SK-N-SH (cell line): ENCODE data around the gene MYF6. TPM values are rescaled to one million over a fixed set of nuclear protein-coding genes. Genes with fewer than 3 reads are reported as not detected.

ENCODE experiments used
- CTCF ChIA-PET: fragments of 300-600, 350-600 bp; formaldehyde crosslinking; extraction: SDS; loops from one replicate; lab custom pipeline; 2021; lab: Yijun Ruan, JAX
- POLR2A ChIA-PET: fragments of 350-600 bp; sonication (Branson Sonifier 250); formaldehyde crosslinking; extraction: SDS; loops from one replicate; lab custom pipeline; 2020; ENCODE audit warnings: antibody characterized with exemption, inconsistent platforms; lab: Yijun Ruan, JAX
- DNase-seq: peaks from one replicate; pipeline ENCODE4 v3.0.0; 2012
- H2AFZ ChIP-seq: fragments of 200-600 bp; sonication (generic); 2 replicates; pipeline ENCODE4 v1.8.1; 2016; ENCODE audit warnings: antibody characterized with exemption, mild to moderate bottlenecking, low read depth
- H3F3A ChIP-seq: fragments of 200-600 bp; sonication (generic); replicated peaks from 2 replicates; pipeline ENCODE3; 2016; ENCODE audit warnings: antibody characterized with exemption, mild to moderate bottlenecking; ENCODE audit not compliant: insufficient read depth
- H3K27ac ChIP-seq, 2 experiments: fragments of 200-500 bp in 1 of 2; fragments of 200-600 bp in 1 of 2; sonication (Bioruptor generic) in 1 of 2; sonication (generic), shearing (Covaris generic) in 1 of 2; 2 replicates each; pipeline versions ENCODE4 v1.5.1 to v1.6.1; 2014 to 2016; ENCODE audit warnings: low read depth in 2 of 2, inconsistent platforms in 1 of 2, low read length in 1 of 2, mild to moderate bottlenecking in 1 of 2, mixed read lengths in 1 of 2
- H3K27me3 ChIP-seq: fragments of 200-600 bp; sonication (generic), shearing (Covaris generic); 2 replicates; pipeline ENCODE4 v1.6.1; 2016; ENCODE audit warnings: mixed run types; ENCODE audit not compliant: insufficient read depth
- H3K36me3 ChIP-seq, 2 experiments: fragments of 200-500 bp in 1 of 2; fragments of 200-600 bp in 1 of 2; sonication (Bioruptor generic) in 1 of 2; sonication (generic) in 1 of 2; replicated peaks in 1 of 2; 2 replicates each; pipeline versions ENCODE3 to v1.5.1; 2014 to 2016; ENCODE audit warnings: low read length in 1 of 2, mild to moderate bottlenecking in 1 of 2; ENCODE audit not compliant: insufficient read depth in 2 of 2, control insufficient read depth in 1 of 2
- H3K4me1 ChIP-seq, 2 experiments: fragments of 200-500 bp in 1 of 2; fragments of 200-600 bp in 1 of 2; sonication (Bioruptor generic) in 1 of 2; sonication (generic), shearing (Covaris generic) in 1 of 2; 2 replicates each; pipeline versions ENCODE4 v1.5.1 to v1.6.1; 2014 to 2016; ENCODE audit warnings: low read depth in 1 of 2, low read length in 1 of 2, mixed run types in 1 of 2; ENCODE audit not compliant: insufficient read depth in 2 of 2, control insufficient read depth in 1 of 2
- H3K4me2 ChIP-seq: fragments of 200-600 bp; sonication (generic), shearing (Covaris generic); 2 replicates; pipeline ENCODE4 v1.6.1; 2017; ENCODE audit warnings: mixed run types
- H3K4me3 ChIP-seq, 2 experiments: fragments of 200-500 bp in 1 of 2; fragments of 200-600 bp in 1 of 2; sonication (Bioruptor generic) in 1 of 2; sonication (generic), shearing (Covaris generic) in 1 of 2; 2 replicates each; pipeline versions ENCODE4 v1.5.1 to v1.8.1; 2014 to 2016; ENCODE audit warnings: low read depth in 2 of 2, inconsistent platforms in 1 of 2, low read length in 1 of 2, mild to moderate bottlenecking in 1 of 2, mixed read lengths in 1 of 2, moderate library complexity in 1 of 2
- H3K79me2 ChIP-seq: fragments of 200-600 bp; sonication (generic); 2 replicates; pipeline ENCODE4 v1.8.1; 2017; ENCODE audit warnings: mild to moderate bottlenecking; ENCODE audit not compliant: insufficient read depth
- H3K9ac ChIP-seq: fragments of 200-600 bp; sonication (generic); 2 replicates; pipeline ENCODE4 v1.6.1; 2017; ENCODE audit warnings: mixed run types
- H3K9me2 ChIP-seq: fragments of 200-600 bp; sonication (generic); 2 replicates; pipeline ENCODE4 v1.6.1; 2017; ENCODE audit warnings: mixed run types
- H3K9me3 ChIP-seq: fragments of 200-600 bp; sonication (generic); 2 replicates; pipeline ENCODE4 v1.6.1; 2017; ENCODE audit warnings: mixed run types, mild to moderate bottlenecking, moderate library complexity
- H4K20me1 ChIP-seq: fragments of 200-600 bp; sonication (generic); 2 replicates; pipeline ENCODE4 v1.6.1; 2017; ENCODE audit warnings: mild to moderate bottlenecking, mixed run types; ENCODE audit not compliant: insufficient read depth
- CHD2 ChIP-seq: fragments of 150-350 bp; IDR thresholded peaks from 2 replicates; pipeline ENCODE4 v1.6.1; 2018; ENCODE audit warnings: low read length; ENCODE audit not compliant: partially characterized antibody
- CTCF ChIP-seq: fragments of 200-600 bp; sonication (generic); IDR thresholded peaks from 2 replicates; pipeline ENCODE4 v1.6.1; 2017; ENCODE audit warnings: antibody characterized with exemption, mild to moderate bottlenecking, moderate library complexity
- EP300 ChIP-seq, 2 experiments: IDR thresholded peaks; 2 replicates each; pipeline versions ENCODE4 v1.4.0 to v1.6.1; 2012; ENCODE audit warnings: borderline replicate concordance in 1 of 2, low read depth in 1 of 2, low read length in 1 of 2
- FOSL2 ChIP-seq: IDR thresholded peaks from 2 replicates; pipeline ENCODE4 v1.4.0; 2012; ENCODE audit warnings: low read depth, mild to moderate bottlenecking, moderate library complexity, borderline replicate concordance
- GATA2 ChIP-seq: sonication (generic); formaldehyde crosslinking; IDR thresholded peaks from 2 replicates; pipeline ENCODE4 v1.5.0; 2020; ENCODE audit warnings: mild to moderate bottlenecking, missing genetic modification reagents
- IRF3 ChIP-seq: fragments of 150-350 bp; IDR thresholded peaks from 2 replicates; pipeline ENCODE4 v1.6.1; 2016; ENCODE audit warnings: mild to moderate bottlenecking, low read depth, low read length
- MEF2A ChIP-seq: IDR thresholded peaks from 2 replicates; pipeline ENCODE4 v1.4.0; 2012; ENCODE audit warnings: low read depth, borderline replicate concordance
- NFIC ChIP-seq: IDR thresholded peaks from 2 replicates; pipeline ENCODE4 v1.4.0; 2012; ENCODE audit warnings: borderline replicate concordance
- NRF1 ChIP-seq: IDR thresholded peaks from 2 replicates; pipeline ENCODE4 v1.6.1; 2012; ENCODE audit warnings: low read depth, mild to moderate bottlenecking, low read length
- POLR2AphosphoS5 ChIP-seq: IDR thresholded peaks from 2 replicates; pipeline ENCODE4 v1.6.1; 2012; ENCODE audit warnings: low read depth, low read length
- RAD21 ChIP-seq: IDR thresholded peaks from 2 replicates; pipeline ENCODE4 v1.6.1; 2012; ENCODE audit warnings: mild to moderate bottlenecking, low read length
- REST ChIP-seq: IDR thresholded peaks from 2 replicates; pipeline ENCODE4 v1.6.1; 2012; ENCODE audit warnings: mild to moderate bottlenecking, low read depth, low read length, moderate library complexity
- RFX5 ChIP-seq: IDR thresholded peaks from 2 replicates; pipeline ENCODE4 v1.6.1; 2012; ENCODE audit warnings: mild to moderate bottlenecking, improper control_type of control experiment, low read length
- SIN3A ChIP-seq: IDR thresholded peaks from 2 replicates; pipeline ENCODE4 v1.6.1; 2012; ENCODE audit warnings: low read depth, mild to moderate bottlenecking, low read length, moderate library complexity, borderline replicate concordance
- TAF1 ChIP-seq: IDR thresholded peaks from 2 replicates; pipeline ENCODE4 v1.6.1; 2012; ENCODE audit warnings: low read depth, mild to moderate bottlenecking, low read length, moderate library complexity, borderline replicate concordance
- TCF12 ChIP-seq: IDR thresholded peaks from 2 replicates; pipeline ENCODE4 v1.4.0; 2012
- TEAD4 ChIP-seq: IDR thresholded peaks from 2 replicates; pipeline ENCODE4 v1.4.0; 2012; ENCODE audit warnings: mild to moderate bottlenecking, borderline replicate concordance; ENCODE audit not compliant: insufficient read depth
- USF1 ChIP-seq: IDR thresholded peaks from 2 replicates; pipeline ENCODE4 v1.4.0; 2012; ENCODE audit warnings: low read depth, borderline replicate concordance
- USF2 ChIP-seq: fragments of 150-350 bp; IDR thresholded peaks from 2 replicates; pipeline ENCODE4 v1.6.1; 2017; ENCODE audit warnings: antibody characterized with exemption, low read length, low read depth, borderline replicate concordance
- WGBS: methylation state at CpG from one replicate; pipeline ENCODE4 v1.1.6; 2017; ENCODE audit warnings: low lambda C conversion rate; 5-methylcytosine and 5-hydroxymethylcytosine counted together
- polyA plus RNA-seq, 3 experiments: library from polyadenylated mRNA; depleted of rRNA; stranded (reverse); fragments of >200 nt; gene quantifications; 2 replicates each; pipeline ENCODE4 v1.2.3, GENCODE V29; 2012

The MYF6 gene
- polyA plus RNA-seq, 1 of the 3 experiments (the other 2 are of a cell fraction): not detected

GRCh38 chr12:80754274-80754673, 46.8 kb downstream of the MYF6 start:
- no peaks in the 10 kb centered on the region for H3K4me1 ChIP-seq
- no peak overlapping the region for H3K27ac ChIP-seq
- 6% methylated on average over 3 of the region's 3 CpGs for WGBS
- H3K27me3 ChIP-seq: no peaks in the 10 kb centered on the region
- no peak overlapping the region for H2AFZ ChIP-seq
- H3K9ac ChIP-seq: no peak overlapping the region
- H3K4me2 ChIP-seq: no peak overlapping the region
- no peaks in the 10 kb centered on the region for H4K20me1 ChIP-seq
- no peaks in the 10 kb centered on the region for H3K36me3 ChIP-seq
- no peak for DNase-seq
- no peaks in the 10 kb centered on the region for H3K9me3 ChIP-seq
- ChIA-PET POLR2A (no interaction called here), CTCF (interaction anchor here (0.9 kb wide), 1 partner anchor 9 kb away, joined by 4 read pairs; no protein-coding TSS in a partner anchor)
- no peaks in the 10 kb centered on the region for H3K79me2 ChIP-seq
- H3K9me2 ChIP-seq: no peaks in the 10 kb centered on the region
- TF ChIP-seq NRF1 (no peak), RAD21 (no peak), EP300 (IDR thresholded peaks at IDR 0.05; ENCODE audit: borderline replicate concordance in 1 of 2, low read depth in 1 of 2, low read length in 1 of 2) (no peak), NFIC (no peak), TAF1 (no peak), TEAD4 (no peak), IRF3 (no peak), CHD2 (no peak), TCF12 (no peak), FOSL2 (no peak)
- H3F3A ChIP-seq: no peaks in the 10 kb centered on the region
- no peak overlapping the region for H3K4me3 ChIP-seq

- no peak overlapping the region for H3K4me2 ChIP-seq
- no peaks in the 10 kb centered on the region for H3K9me2 ChIP-seq
- H3K9me3 ChIP-seq: no peaks in the 10 kb centered on the region
- no peak for DNase-seq
- no peaks in the 10 kb centered on the region for H3K79me2 ChIP-seq
- WGBS: 3% methylated on average over 1 of the region's 1 CpG
- H3F3A ChIP-seq: no peaks in the 10 kb centered on the region
- no peak overlapping the region for H3K27ac ChIP-seq
- H2AFZ ChIP-seq: no peak overlapping the region
- H3K9ac ChIP-seq: no peak overlapping the region
- H3K27me3 ChIP-seq: peaks cover 17% of the 10 kb centered on the region
- CTCF ChIA-PET: interaction anchor here (1.0 kb wide), 1 partner anchor 22 kb away, joined by 3 read pairs; no protein-coding TSS in a partner anchor
- POLR2A ChIA-PET: no interaction called here
- no peaks in the 10 kb centered on the region for H3K36me3 ChIP-seq
- no peaks in the 10 kb centered on the region for H4K20me1 ChIP-seq
- H3K4me1 ChIP-seq: no peaks in the 10 kb centered on the region
- no peak overlapping the region for H3K4me3 ChIP-seq
- TF ChIP-seq CHD2 (no peak), USF1 (no peak), CTCF (no peak), POLR2AphosphoS5 (no peak), SIN3A (no peak), RFX5 (no peak), GATA2 (CRISPR knock-in tag) (no peak), MEF2A (no peak), REST (no peak), EP300 (IDR thresholded peaks at IDR 0.05; ENCODE audit: borderline replicate concordance in 1 of 2, low read depth in 1 of 2, low read length in 1 of 2) (no peak), USF2 (no peak), TAF1 (no peak)
These were observed 49.4 kb downstream of the MYF6 start for GRCh38 chr12:80756875-80757274.
